ENCODE data around the gene PDE6A. TPM values are rescaled to one million over a fixed set of nuclear protein-coding genes. Genes with fewer than 3 reads are reported as not detected.

Gene PDE6A
- polyA plus RNA-seq, 3 donors, result 0.01 TPM; not detected in 2

DNA sequence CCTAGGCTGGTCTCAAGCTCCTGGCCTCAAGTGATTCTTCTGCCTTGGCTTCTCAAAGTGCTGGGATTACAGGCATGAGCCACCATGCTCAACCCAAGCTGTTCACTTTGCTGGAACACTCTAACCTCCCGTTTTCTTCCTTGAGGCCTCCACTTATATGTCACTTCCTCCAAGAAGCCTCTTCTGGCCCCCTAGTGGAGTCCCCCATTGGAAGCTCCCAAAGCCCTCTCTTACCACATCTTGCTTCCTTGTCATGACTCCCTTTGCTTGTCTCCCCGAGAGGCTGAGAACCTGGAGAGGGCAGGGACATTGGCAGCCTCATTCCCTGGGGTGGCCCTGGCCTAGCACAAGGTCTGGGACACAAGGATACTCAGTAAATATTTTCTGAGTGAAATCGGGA lies 80.8 kb downstream of the PDE6A start:
- Mint-ChIP-seq H3K36me3 (peaks cover 17 to 18% of the 10 kb centered on the region in 2 donors), H3K4me3 (peak overlapping the region in 1 of 2 donors; percentile 40), H3K27ac (peak overlapping the region in 4 of 7 donors; percentile 21 to 37 (median 30)), H3K4me1 (peaks cover 13% of the 10 kb centered on the region), H3K9me3 (no peaks in the 10 kb centered on the region), H3K27me3 (ENCODE audit: low read depth in 3 of 3) (peaks cover 0 to 2% (median 1%) of the 10 kb centered on the region in 3 donors)
- WGBS (ENCODE audit: insufficient coverage), result 83% methylated on average over 2 of the region's 3 CpGs
- Histone ChIP-seq H3K79me2 (ENCODE audit: insufficient read depth, low read length) (no peaks in the 10 kb centered on the region), H3K36me3 (replicated peaks in 1 of 2; ENCODE audit: control insufficient read depth in 1 of 2, insufficient read depth in 2 of 2, low read length in 2 of 2) (no peaks in the 10 kb centered on the region), H3K4me1 (ENCODE audit: control insufficient read depth in 1 of 2, insufficient read depth in 2 of 2, low read length in 2 of 2) (peaks cover 3 to 6% of the 10 kb centered on the region in 2 donors), H3K9me3 (replicated peaks in 1 of 2; ENCODE audit: control insufficient read depth in 1 of 2, insufficient read depth in 1 of 2, low read length in 2 of 2) (no peaks in the 10 kb centered on the region), H4K20me1 (ENCODE audit: insufficient read depth, low read length) (no peaks in the 10 kb centered on the region), H3K4me2 (replicated peaks; ENCODE audit: extremely low read depth, low read length, poor library complexity, severe bottlenecking) (no peak overlapping the region), H2AFZ (ENCODE audit: insufficient read depth, low read depth, low read length, poor library complexity, severe bottlenecking) (no peak overlapping the region), H3K4me3 (replicated peaks in 1 of 3; ENCODE audit: low read depth in 2 of 3, low read length in 3 of 3) (no peak overlapping the region), H3K9ac (ENCODE audit: insufficient read depth, low read length, poor library complexity, severe bottlenecking) (no peak overlapping the region), H3K27me3 (ENCODE audit: control insufficient read depth in 2 of 2, insufficient read depth in 2 of 2, low read length in 2 of 2) (no peaks in the 10 kb centered on the region), H3K27ac (ENCODE audit: low read depth in 1 of 2, low read length in 2 of 2) (no peak overlapping the region)
- intact Hi-C loops (cut with micrococcal nuclease), result no loop called here
- TF ChIP-seq, protein P1, sequence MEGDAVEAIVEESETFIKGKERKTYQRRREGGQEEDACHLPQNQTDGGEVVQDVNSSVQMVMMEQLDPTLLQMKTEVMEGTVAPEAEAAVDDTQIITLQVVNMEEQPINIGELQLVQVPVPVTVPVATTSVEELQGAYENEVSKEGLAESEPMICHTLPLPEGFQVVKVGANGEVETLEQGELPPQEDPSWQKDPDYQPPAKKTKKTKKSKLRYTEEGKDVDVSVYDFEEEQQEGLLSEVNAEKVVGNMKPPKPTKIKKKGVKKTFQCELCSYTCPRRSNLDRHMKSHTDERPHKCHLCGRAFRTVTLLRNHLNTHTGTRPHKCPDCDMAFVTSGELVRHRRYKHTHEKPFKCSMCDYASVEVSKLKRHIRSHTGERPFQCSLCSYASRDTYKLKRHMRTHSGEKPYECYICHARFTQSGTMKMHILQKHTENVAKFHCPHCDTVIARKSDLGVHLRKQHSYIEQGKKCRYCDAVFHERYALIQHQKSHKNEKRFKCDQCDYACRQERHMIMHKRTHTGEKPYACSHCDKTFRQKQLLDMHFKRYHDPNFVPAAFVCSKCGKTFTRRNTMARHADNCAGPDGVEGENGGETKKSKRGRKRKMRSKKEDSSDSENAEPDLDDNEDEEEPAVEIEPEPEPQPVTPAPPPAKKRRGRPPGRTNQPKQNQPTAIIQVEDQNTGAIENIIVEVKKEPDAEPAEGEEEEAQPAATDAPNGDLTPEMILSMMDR (IDR thresholded peaks at IDR 0.05), result no peak
- DNase-seq, result no peak

DNA sequence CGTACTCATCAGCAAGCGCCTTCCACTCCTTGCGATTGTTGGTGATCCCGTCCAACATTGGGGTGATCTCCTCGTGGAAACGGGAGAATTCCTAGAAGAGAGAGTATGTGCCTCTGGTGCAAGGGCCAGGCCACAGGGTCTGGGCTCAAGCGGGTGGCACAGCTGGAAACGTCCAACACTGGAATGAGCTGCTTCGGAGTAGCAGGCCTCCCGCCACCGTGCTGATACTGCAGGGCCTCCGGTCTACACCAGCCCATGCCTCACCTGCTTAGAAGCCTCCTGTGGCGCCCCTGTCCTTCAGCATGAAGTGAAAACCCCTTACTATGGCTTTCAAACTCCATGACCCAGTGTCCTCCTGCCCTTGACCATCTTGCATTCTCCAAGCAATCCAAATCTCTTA lies 81.4 kb downstream of the PDE6A start:
- Mint-ChIP-seq H3K36me3 (peaks cover 17 to 20% of the 10 kb centered on the region in 2 donors), H3K4me3 (no peak overlapping the region), H3K27ac (peak overlapping the region in 2 of 7 donors; percentile 12 to 21), H3K4me1 (peaks cover 13% of the 10 kb centered on the region), H3K9me3 (no peaks in the 10 kb centered on the region), H3K27me3 (ENCODE audit: low read depth in 3 of 3) (peaks cover 0 to 2% (median 1%) of the 10 kb centered on the region in 3 donors)
- TF ChIP-seq, protein P1 (IDR thresholded peaks at IDR 0.05), result no peak
- 97% methylated on average over 11 of the region's 13 CpGs for WGBS (ENCODE audit: insufficient coverage)
- H3K4me2 ChIP-seq (replicated peaks; ENCODE audit: extremely low read depth, low read length, poor library complexity, severe bottlenecking), result no peak overlapping the region
- DNase-seq, result no peak
- H3K27me3 ChIP-seq (ENCODE audit: control insufficient read depth in 2 of 2, insufficient read depth in 2 of 2, low read length in 2 of 2), result no peaks in the 10 kb centered on the region
- peaks cover 0 to 3% of the 10 kb centered on the region in 2 donors for H3K36me3 ChIP-seq (replicated peaks in 1 of 2; ENCODE audit: control insufficient read depth in 1 of 2, insufficient read depth in 2 of 2, low read length in 2 of 2)
- no peak overlapping the region for H3K9ac ChIP-seq (ENCODE audit: insufficient read depth, low read length, poor library complexity, severe bottlenecking)
- H3K4me3 ChIP-seq (replicated peaks in 1 of 3; ENCODE audit: low read depth in 2 of 3, low read length in 3 of 3), result no peak overlapping the region
- H3K4me1 ChIP-seq (ENCODE audit: control insufficient read depth in 1 of 2, insufficient read depth in 2 of 2, low read length in 2 of 2), result peaks cover 3 to 6% of the 10 kb centered on the region in 2 donors
- H3K9me3 ChIP-seq (replicated peaks in 1 of 2; ENCODE audit: control insufficient read depth in 1 of 2, insufficient read depth in 1 of 2, low read length in 2 of 2), result no peaks in the 10 kb centered on the region
- H3K79me2 ChIP-seq (ENCODE audit: insufficient read depth, low read length), result no peaks in the 10 kb centered on the region
- no peak overlapping the region for H3K27ac ChIP-seq (ENCODE audit: low read depth in 1 of 2, low read length in 2 of 2)
- intact Hi-C loops (cut with micrococcal nuclease), result no loop called here
- no peak overlapping the region for H2AFZ ChIP-seq (ENCODE audit: insufficient read depth, low read depth, low read length, poor library complexity, severe bottlenecking)
- H4K20me1 ChIP-seq (ENCODE audit: insufficient read depth, low read length), result no peaks in the 10 kb centered on the region

Data from CD14-positive monocyte (primary cell).